Naive thymus-derived CD4-positive, alpha-beta T cell (primary cell): ENCODE measurements around the gene ARFRP1. TPM values are rescaled to one million over a fixed set of nuclear protein-coding genes. Genes with fewer than 3 reads are reported as not detected.
A peak's percentile ranks its signal among the peaks of the same experiment; 100 is the strongest.

Experiments used
- ATAC-seq: fragments of 150-1000 bp; cut with Tn5 transposase; 2 replicates; pipeline ENCODE4 v1.10.0; 2021; ENCODE audit warnings: mild to moderate bottlenecking, moderate library complexity
- CTCF ChIA-PET: fragments of 350-600 bp; sonication (Branson Sonifier 250); formaldehyde crosslinking; loops from one replicate; lab custom pipeline; 2021; ENCODE audit warnings: antibody characterized with exemption; lab: Charles Lee
- POLR2A ChIA-PET: fragments of 350-600 bp; sonication (Branson Sonifier 250); formaldehyde crosslinking; loops from one replicate; lab custom pipeline; 2021; ENCODE audit warnings: antibody characterized with exemption, inconsistent platforms; lab: Charles Lee
- DNase-seq, 9 donors: peaks; one replicate each; pipeline versions ENCODE4 v3.0.0 to v3.0.0-alpha.2; 2020 to 2022; ENCODE audit warnings: mixed read lengths in 1 of 9
- H3K27ac ChIP-seq: one replicate; pipeline ENCODE4 v1.7.0; 2013; ENCODE audit warnings: mild to moderate bottlenecking, low read depth, low read length, moderate library complexity
- H3K27me3 ChIP-seq, 2 donors: one replicate each; pipeline ENCODE4 v1.7.0; 2013; ENCODE audit warnings: low read length in 2 of 2, mild to moderate bottlenecking in 2 of 2, moderate library complexity in 2 of 2; ENCODE audit not compliant: control insufficient read depth in 2 of 2, insufficient read depth in 2 of 2
- H3K36me3 ChIP-seq, 3 experiments: 1 replicate in 2 of 3; 2 replicates in 1 of 3; pipeline ENCODE4 v1.7.0; 2013; ENCODE audit warnings: low read length in 3 of 3, mild to moderate bottlenecking in 3 of 3, moderate library complexity in 1 of 3; ENCODE audit not compliant: insufficient read depth in 3 of 3, control insufficient read depth in 2 of 3
- H3K4me1 ChIP-seq, 2 donors: one replicate each; pipeline ENCODE4 v1.7.0; 2013; ENCODE audit warnings: low read length in 2 of 2, mild to moderate bottlenecking in 2 of 2, moderate library complexity in 1 of 2; ENCODE audit not compliant: control insufficient read depth in 2 of 2, insufficient read depth in 2 of 2
- H3K4me3 ChIP-seq: 2 replicates; pipeline ENCODE4 v1.7.0; 2013; ENCODE audit warnings: mild to moderate bottlenecking, low read length
- H3K9me3 ChIP-seq, 3 experiments: 1 replicate in 2 of 3; 2 replicates in 1 of 3; pipeline ENCODE4 v1.7.0; 2013; ENCODE audit warnings: low read length in 3 of 3; ENCODE audit not compliant: control insufficient read depth in 2 of 3
- H3K27ac Mint-ChIP-seq, 9 donors: one replicate each; pipeline ENCODE4 v1.8.0; 2020 to 2022; ENCODE audit warnings: mixed read lengths in 9 of 9, mild to moderate bottlenecking in 8 of 9, moderate library complexity in 5 of 9, inconsistent platforms in 2 of 9
- H3K27me3 Mint-ChIP-seq, 5 donors: one replicate each; pipeline ENCODE4 v1.8.0; 2021 to 2022; ENCODE audit warnings: mixed read lengths in 5 of 5, mild to moderate bottlenecking in 1 of 5
- H3K36me3 Mint-ChIP-seq, 5 donors: one replicate each; pipeline ENCODE4 v1.8.0; 2020 to 2022; ENCODE audit warnings: mixed read lengths in 5 of 5, mild to moderate bottlenecking in 3 of 5, inconsistent platforms in 1 of 5
- H3K4me1 Mint-ChIP-seq, 7 donors: one replicate each; pipeline ENCODE4 v1.8.0; 2020 to 2022; ENCODE audit warnings: mixed read lengths in 7 of 7, mild to moderate bottlenecking in 3 of 7, inconsistent platforms in 1 of 7
- H3K4me3 Mint-ChIP-seq, 10 donors: one replicate each; pipeline ENCODE4 v1.8.0; 2020 to 2022; ENCODE audit warnings: mild to moderate bottlenecking in 10 of 10, mixed read lengths in 10 of 10, moderate library complexity in 6 of 10, inconsistent platforms in 2 of 10
- H3K9me3 Mint-ChIP-seq, 11 donors: one replicate each; pipeline ENCODE4 v1.8.0; 2020 to 2022; ENCODE audit warnings: mixed read lengths in 11 of 11, mild to moderate bottlenecking in 4 of 11, inconsistent platforms in 1 of 11, moderate library complexity in 1 of 11
- intact Hi-C, 2 donors: fragments of 100-400 bp; cut with micrococcal nuclease; formaldehyde crosslinking; loops; one replicate each; pipeline ENCODE4 v1.15.1; 2023
- polyA plus RNA-seq, 2 donors: library from polyadenylated mRNA; unstranded; fragments of 300-500 nt; fragmentation: Illumina TruSeq; gene quantifications; one replicate each; pipeline ENCODE4 v1.2.3, GENCODE V29; 2021
- total RNA-seq, 6 experiments: library from RNA in 5 of 6; stranded (reverse) in 5 of 6; gene quantifications; 1 replicate in 5 of 6; 2 replicates in 1 of 6; pipeline ENCODE4 v1.2.3 and lab custom pipeline; 2021 to 2026

The ARFRP1 gene
- total and polyA plus RNA-seq, 7 experiments from 2014 or later = 55.4 to 108 (median 89.1) TPM

GRCh38 chr20:63737945-63738686 lies 30.3 kb upstream of the ARFRP1 start:
- ChIA-PET POLR2A (interaction anchor here (0.6 to 9.9 kb wide), 17 partner anchors 9 to 242 kb away, joined by 3 to 137 read pairs (median 6); partner anchors contain the start of genes ARFRP1, PRPF6, RTEL1 and TNFRSF6B), CTCF (interaction anchor here (0.6 to 1.7 kb wide), 2 partner anchors 31 to 163 kb away, joined by 6 to 7 read pairs; partner anchors contain the start of genes ARFRP1 and ZGPAT)
- H3K9me3 ChIP-seq = no peaks in the 10 kb centered on the region
- Mint-ChIP-seq H3K36me3 (peaks cover 0 to 19% (median 5%) of the 10 kb centered on the region in 5 donors), H3K9me3 (no peaks in the 10 kb centered on the region), H3K4me3 (peak overlapping the region; percentile 27 to 92 (median 85)), H3K27me3 (no peaks in the 10 kb centered on the region), H3K27ac (peak overlapping the region in 1 of 9 donors; percentile 54), H3K4me1 (peaks cover 13 to 30% (median 25%) of the 10 kb centered on the region in 7 donors)
- peaks cover 0 to 48% (median 0%) of the 10 kb centered on the region in 3 experiments for H3K36me3 ChIP-seq
- H3K27me3 ChIP-seq = no peaks in the 10 kb centered on the region
- ATAC-seq (no peak), DNase-seq (peak in 8 of 9 donors; percentile 27 to 64 (median 42))
- peaks cover 21 to 29% of the 10 kb centered on the region in 2 donors for H3K4me1 ChIP-seq
- H3K4me3 ChIP-seq = peak overlapping the region; percentile 99
- H3K27ac ChIP-seq = peak overlapping the region; percentile 67
- intact Hi-C loops = loop anchor here (1.0 to 10.0 kb wide), 9 partner anchors 85 to 943 kb away; partner anchors contain the start of genes ABHD16B (in 1 of the 2), GMEB2 (in 1 of the 2), MRGBP (in 1 of the 2) and PTK6 (in 1 of the 2)

- Histone ChIP-seq H3K4me3 (peak overlapping the region; percentile 99), H3K27ac (peak overlapping the region; percentile 78), H3K36me3 (peaks cover 0 to 49% (median 0%) of the 10 kb centered on the region in 3 experiments), H3K4me1 (peaks cover 21 to 29% of the 10 kb centered on the region in 2 donors), H3K9me3 (no peaks in the 10 kb centered on the region), H3K27me3 (no peaks in the 10 kb centered on the region)
- intact Hi-C loops = loop anchor here (1.0 to 10.0 kb wide), 9 partner anchors 84 to 943 kb away; partner anchors contain the start of genes ABHD16B (in 1 of the 2), GMEB2 (in 1 of the 2), MRGBP (in 1 of the 2) and PTK6 (in 1 of the 2)
- Mint-ChIP-seq H3K36me3 (peaks cover 0 to 19% (median 5%) of the 10 kb centered on the region in 5 donors), H3K9me3 (no peaks in the 10 kb centered on the region), H3K4me3 (peak overlapping the region; percentile 87 to 93 (median 90)), H3K27ac (peak overlapping the region in 3 of 9 donors; percentile 89 to 92 (median 92)), H3K4me1 (peaks cover 13 to 30% (median 25%) of the 10 kb centered on the region in 7 donors), H3K27me3 (no peaks in the 10 kb centered on the region)
- POLR2A ChIA-PET = interaction anchor here (0.6 to 9.9 kb wide), 13 partner anchors 9 to 215 kb away, joined by 3 to 137 read pairs (median 5); partner anchors contain the start of genes ARFRP1, RTEL1, TNFRSF6B and ZGPAT
- ATAC-seq = no peak
- no peak for DNase-seq
- CTCF ChIA-PET = interaction anchor here (2.8 kb wide), 1 partner anchor 31 kb away, joined by 27 read pairs; the partner anchor contains the start of genes ARFRP1 and ZGPAT
Observed at GRCh38 chr20:63737695-63737944, 29.8 kb upstream of the ARFRP1 start.

GRCh38 chr20:63736893-63737694 lies 29.3 kb upstream of the ARFRP1 start:
- intact Hi-C loops = loop anchor here (1.0 to 10.0 kb wide), 15 partner anchors 9 to 942 kb away; partner anchors contain the start of genes TPD52L2 (in 2 of the 2), ABHD16B (in 1 of the 2), ARFRP1 (in 1 of the 2) and GMEB2 (in 1 of the 2)
- POLR2A ChIA-PET = interaction anchor here (0.6 to 9.9 kb wide), 34 partner anchors 8 to 302 kb away, joined by 3 to 137 read pairs (median 4); partner anchors contain the start of genes ARFRP1, GMEB2, PRPF6 and RTEL1
- peak overlapping the region; percentile 87 to 93 (median 90) for H3K4me3 Mint-ChIP-seq
- H3K27me3 ChIP-seq = no peaks in the 10 kb centered on the region
- ATAC-seq (peak; percentile 28), DNase-seq (peak; percentile 42 to 73 (median 67))
- H3K27me3 Mint-ChIP-seq = no peaks in the 10 kb centered on the region
- no peaks in the 10 kb centered on the region for H3K9me3 ChIP-seq
- peak overlapping the region; percentile 78 for H3K27ac ChIP-seq
- H3K36me3 Mint-ChIP-seq = peaks cover 0 to 19% (median 5%) of the 10 kb centered on the region in 5 donors
- CTCF ChIA-PET = interaction anchor here (0.6 to 2.8 kb wide), 9 partner anchors 11 to 381 kb away, joined by 3 to 27 read pairs (median 3); partner anchors contain the start of genes ARFRP1, PTK6 and ZGPAT
- H3K9me3 Mint-ChIP-seq = no peaks in the 10 kb centered on the region
- peaks cover 21 to 31% of the 10 kb centered on the region in 2 donors for H3K4me1 ChIP-seq
- H3K27ac Mint-ChIP-seq = peak overlapping the region; percentile 82 to 95 (median 89)
- H3K4me1 Mint-ChIP-seq = peaks cover 13 to 30% (median 25%) of the 10 kb centered on the region in 7 donors
- peaks cover 0 to 44% (median 0%) of the 10 kb centered on the region in 3 experiments for H3K36me3 ChIP-seq
- peak overlapping the region; percentile 99 for H3K4me3 ChIP-seq

GRCh38 chr20:63735859-63736718 lies 28.3 kb upstream of the ARFRP1 start, which contains the start of gene LIME1:
Gene LIME1 (plus strand): TSS chr20:63736664. CDS start chr20:63737550, 886 bp downstream.
- ATAC-seq (peak; percentile 75), DNase-seq (peak in 8 of 9 donors; percentile 55 to 88 (median 86))
- peak within 1 kb of the TSS; percentile 87 to 93 (median 90) for H3K4me3 Mint-ChIP-seq
- Histone ChIP-seq H3K27ac (peak within 1 kb of the TSS; percentile 78), H3K36me3 (peaks cover 0 to 38% (median 0%) of the 10 kb centered on the region in 3 experiments), H3K4me3 (peak within 1 kb of the TSS; percentile 99), H3K9me3 (no peaks in the 10 kb centered on the region), H3K4me1 (peaks cover 25 to 34% of the 10 kb centered on the region in 2 donors), H3K27me3 (no peaks in the 10 kb centered on the region)
- peaks cover 13 to 30% (median 25%) of the 10 kb centered on the region in 7 donors for H3K4me1 Mint-ChIP-seq
- POLR2A ChIA-PET = interaction anchor here (0.6 to 9.9 kb wide), 34 partner anchors 7 to 303 kb away, joined by 3 to 137 read pairs (median 4); partner anchors contain the start of genes ARFRP1, GMEB2, PRPF6 and RTEL1
- no peaks in the 10 kb centered on the region for H3K9me3 Mint-ChIP-seq
- intact Hi-C loops = loop anchor here (1.0 to 10.0 kb wide), 14 partner anchors 8 to 941 kb away; partner anchors contain the start of genes TPD52L2 (in 2 of the 2), ABHD16B (in 1 of the 2), ARFRP1 (in 1 of the 2) and GMEB2 (in 1 of the 2)
- peaks cover 0 to 19% (median 5%) of the 10 kb centered on the region in 5 donors for H3K36me3 Mint-ChIP-seq
- CTCF ChIA-PET = interaction anchor here (0.6 to 2.8 kb wide), 12 partner anchors 12 to 382 kb away, joined by 3 to 27 read pairs (median 3); partner anchors contain the start of genes ARFRP1, PTK6 and ZGPAT
- H3K27me3 Mint-ChIP-seq = no peaks in the 10 kb centered on the region
- peak within 1 kb of the TSS; percentile 82 to 95 (median 89) for H3K27ac Mint-ChIP-seq
